ELR (cell line): ENCODE measurements around the gene NEMP2.

Source experiments
- DNase-seq: peaks from one replicate; pipeline ENCODE4 v3.0.0-alpha.2; 2015; ENCODE audit warnings: low read depth

The NEMP2 gene

GRCh38 chr2:190554357-190555006, 20.0 kb upstream of the NEMP2 start:
- no peak for DNase-seq

- no peak for DNase-seq
Observed at GRCh38 chr2:190553254-190553653, 18.7 kb upstream of the NEMP2 start.

- DNase-seq: no peak
Observed at GRCh38 chr2:190551928-190552327, 17.4 kb upstream of the NEMP2 start.

GRCh38 chr2:190550137-190550536, 15.6 kb upstream of the NEMP2 start:
- DNase-seq: no peak

DNA sequence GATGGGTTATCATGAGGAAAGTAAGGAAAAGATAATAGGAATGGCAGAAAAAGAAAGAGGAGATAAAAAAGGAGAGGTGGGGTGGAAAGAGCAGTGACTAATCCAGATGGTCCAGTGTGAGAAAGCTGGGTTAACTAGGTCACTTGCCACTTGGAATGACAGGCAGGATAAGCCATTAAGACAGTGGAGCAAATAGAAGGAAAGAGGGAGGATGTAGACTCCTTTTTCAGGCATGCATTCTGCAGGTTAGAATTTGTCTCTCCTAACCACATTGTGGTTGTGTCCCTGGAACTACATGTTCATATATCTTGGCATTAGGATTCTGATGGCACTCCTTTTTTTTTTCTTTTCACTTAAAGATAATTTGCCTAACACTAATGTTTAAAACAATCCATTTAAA, 13.4 kb upstream of the NEMP2 start:
- DNase-seq: no peak

GRCh38 chr2:190546734-190547133, 12.2 kb upstream of the NEMP2 start:
- no peak for DNase-seq

DNA sequence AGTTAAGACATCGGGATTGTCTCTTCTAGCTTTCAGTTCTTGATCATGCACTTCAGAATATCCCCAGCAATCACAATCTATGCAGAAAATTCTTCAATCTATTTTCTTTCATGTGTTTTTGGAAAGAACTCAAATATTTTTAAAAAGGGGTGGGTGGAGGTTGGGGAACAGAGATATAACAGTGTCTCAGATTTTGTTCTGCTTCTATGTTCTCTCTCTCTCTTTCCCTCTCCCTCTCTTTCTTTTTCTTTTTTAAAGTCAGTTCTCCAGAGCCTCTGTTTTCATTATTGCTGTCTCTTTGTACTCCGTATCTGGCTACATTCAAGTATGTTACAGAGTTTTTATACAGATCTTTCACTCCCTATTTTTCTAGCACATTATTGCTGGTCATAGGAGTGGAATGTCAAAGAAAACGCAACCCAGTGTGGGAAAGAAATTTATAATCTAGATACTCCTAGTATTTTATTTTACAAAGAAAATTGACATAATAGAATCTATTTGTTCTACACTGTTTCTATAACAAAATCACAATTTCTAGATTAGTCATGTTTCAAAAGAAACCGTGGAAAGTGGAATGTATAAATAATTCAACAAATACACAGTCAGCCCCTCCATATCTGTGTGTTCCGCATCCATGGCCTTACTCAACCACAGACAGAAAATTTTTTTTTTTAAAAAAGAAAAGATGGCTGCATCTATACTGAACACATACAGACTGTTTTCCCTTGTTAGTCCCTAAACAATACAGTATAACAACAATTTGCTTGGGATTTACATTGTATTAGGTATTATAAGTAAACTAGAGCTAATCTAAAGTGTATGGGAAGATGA, 11.2 kb upstream of the NEMP2 start:
- no peak for DNase-seq

DNA sequence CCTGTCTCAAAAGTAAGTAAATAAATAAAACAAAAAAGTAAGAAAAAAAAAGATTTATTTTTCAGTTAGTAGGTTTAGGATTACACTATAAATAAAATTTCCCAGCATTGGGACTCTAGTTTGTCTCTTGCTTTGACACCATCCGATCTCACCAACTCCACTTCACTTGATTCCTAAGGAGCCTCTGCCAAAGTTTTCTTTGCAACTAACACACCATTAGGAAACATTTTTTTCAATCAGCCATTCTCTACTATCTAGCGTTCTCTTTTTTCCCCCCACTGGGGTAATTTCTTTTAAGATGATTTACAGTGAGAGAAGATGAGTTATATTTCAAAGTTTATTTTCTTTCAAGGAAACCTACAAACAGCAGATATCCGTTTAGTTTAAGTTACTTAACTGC, 10.6 kb upstream of the NEMP2 start:
- DNase-seq: no peak

DNA sequence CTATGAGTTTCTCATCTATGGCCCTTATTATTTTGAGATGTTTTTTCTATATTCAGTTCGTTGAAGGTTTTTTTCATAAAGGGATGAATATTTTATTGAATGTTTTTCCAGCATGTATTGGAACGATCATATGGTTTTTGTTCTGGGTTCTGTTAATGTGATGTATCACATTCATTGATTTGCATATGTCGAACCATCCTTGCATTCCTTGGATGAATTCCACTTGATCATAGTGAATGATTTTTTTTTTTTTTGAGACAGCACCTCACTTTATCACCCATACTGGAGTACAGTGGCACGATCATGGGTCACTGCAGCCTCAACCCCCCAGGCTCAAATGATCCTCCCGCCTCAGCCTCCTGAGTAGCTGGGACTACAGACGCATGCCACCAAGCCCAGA, 5.5 kb upstream of the NEMP2 start:
- DNase-seq: no peak

DNA sequence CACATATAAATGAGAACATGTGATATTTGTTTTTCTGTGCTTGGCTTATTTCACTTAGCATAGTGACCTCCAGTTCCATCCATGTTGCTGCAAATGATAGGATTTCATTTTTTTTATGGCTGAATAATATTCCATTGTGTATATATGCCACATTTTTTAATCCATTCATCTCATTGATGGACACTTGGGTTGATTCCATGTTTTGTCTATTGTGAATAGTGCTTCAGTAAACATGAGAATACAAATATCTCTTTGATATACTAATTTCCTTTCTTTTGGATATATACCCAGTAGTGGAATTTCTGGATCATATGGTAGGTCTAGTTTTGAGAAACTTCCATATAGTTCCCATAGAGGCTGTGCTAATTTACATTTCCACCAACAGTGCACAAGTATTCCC, 3.7 kb upstream of the NEMP2 start:
- DNase-seq: no peak

GRCh38 chr2:190537765-190538164, 3.2 kb upstream of the NEMP2 start:
- peak; percentile 69 for DNase-seq

GRCh38 chr2:190535586-190535985, 1.1 kb upstream of the NEMP2 start:
- DNase-seq: no peak

DNA sequence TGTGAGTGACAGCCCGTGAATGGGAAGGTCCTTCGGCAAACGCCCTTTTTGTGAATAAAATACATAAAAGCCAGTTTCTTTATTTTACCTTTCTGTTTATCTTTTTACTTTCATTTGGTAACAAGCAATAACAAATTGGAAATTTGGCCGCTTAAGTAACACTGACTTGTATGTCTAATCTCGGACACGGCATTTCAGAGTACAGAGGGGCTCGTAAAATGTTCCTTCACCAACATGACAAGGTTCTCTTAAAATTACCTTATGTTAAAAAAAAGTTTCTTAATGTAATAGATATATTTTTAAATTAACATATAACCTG, 558 bp upstream of the NEMP2 start:
- no peak for DNase-seq

DNA sequence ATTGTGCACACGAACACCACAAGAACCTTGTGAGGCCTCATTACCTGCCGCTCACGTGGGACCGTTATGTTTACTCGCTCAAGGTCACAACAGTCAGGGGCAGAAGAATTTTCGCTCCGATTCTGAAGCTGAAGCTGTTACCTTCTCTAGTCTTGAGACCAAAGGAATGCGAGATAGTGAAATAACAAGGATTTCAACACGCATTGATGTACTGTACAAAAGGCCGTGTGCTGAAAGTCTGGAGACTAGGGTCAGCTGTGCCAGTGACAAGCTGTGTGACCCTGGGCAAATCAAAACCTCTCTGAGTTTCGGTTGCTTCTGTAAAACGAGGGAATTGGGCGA, 583 bp downstream of the NEMP2 start:
- peak; percentile 46 for DNase-seq

DNA sequence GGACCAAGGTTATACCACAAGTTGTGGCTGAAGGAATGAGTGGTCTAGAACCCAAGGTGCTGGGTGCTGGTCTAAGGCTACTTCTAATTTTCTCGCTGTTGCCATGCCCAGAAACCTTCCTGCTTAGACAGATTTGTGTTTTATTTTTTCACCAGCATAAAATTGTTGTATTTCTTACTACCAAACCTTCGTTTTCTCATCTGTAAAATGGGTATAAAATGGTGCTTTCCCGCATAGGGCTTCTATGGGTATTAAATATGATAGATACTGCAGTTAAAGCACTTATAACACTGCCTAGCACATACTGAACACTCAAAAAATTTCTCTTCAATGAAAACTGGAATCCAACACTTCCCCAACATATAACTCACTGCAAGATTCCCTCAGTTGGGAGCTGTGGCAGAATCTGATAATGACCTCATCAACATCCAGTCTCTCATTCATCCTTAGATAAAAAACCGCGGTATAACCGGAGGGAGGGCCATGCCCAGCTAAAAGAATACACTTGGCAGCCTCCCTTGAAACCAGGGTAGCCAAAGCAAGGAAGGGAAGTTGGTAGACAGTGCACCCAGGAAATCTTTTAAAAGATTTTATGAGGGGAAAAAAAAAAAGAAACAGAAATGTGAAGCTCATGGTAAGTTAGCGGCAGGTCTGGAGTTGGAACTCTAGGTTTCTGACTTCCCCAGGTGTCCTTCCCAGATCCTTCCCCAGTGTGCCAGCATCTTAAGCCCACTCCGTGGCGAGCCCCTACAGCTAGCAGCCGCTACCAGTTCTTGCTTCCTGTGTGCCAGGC, 1.2 kb downstream of the NEMP2 start:
- DNase-seq: peak; percentile 52

GRCh38 chr2:190532581-190532980, 1.9 kb downstream of the NEMP2 start:
- no peak for DNase-seq

GRCh38 chr2:190530248-190530900, 4.1 kb downstream of the NEMP2 start:
- DNase-seq: no peak

DNA sequence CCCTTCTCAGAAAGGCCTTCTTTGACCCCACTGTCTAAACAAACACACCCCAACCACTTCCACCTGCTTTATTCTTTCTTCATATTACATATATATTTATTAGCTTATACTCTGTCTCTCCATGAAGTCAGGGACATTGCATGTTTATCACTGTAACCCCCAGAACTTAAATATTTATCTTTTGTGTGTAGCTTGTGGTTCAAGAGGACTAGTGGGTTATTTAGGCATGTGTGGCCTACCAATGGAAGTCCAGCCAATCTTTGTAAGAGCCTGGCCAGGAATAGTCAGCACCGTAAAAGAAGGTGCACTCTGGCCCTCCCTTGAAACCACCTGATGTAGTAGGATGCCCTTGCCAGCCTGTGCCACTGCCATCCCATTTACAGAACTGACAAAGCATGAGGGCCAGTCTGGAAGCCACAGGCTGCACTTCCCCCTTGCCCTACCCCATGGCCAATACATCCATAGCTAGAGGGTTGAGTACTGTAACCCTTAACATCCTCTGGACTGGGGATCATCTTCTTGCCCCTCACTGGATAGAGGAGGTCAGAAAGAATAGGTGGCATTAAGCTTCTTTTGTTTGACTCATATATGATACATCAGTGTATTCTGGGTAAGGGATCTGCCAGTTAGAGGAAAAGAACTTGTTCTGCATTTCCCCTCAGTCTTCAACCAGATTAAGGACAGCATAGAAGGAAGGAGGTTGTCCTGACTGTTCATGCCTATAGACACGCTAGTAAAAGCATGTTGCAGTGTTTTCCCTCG, 4.9 kb downstream of the NEMP2 start:
- DNase-seq: no peak

DNA sequence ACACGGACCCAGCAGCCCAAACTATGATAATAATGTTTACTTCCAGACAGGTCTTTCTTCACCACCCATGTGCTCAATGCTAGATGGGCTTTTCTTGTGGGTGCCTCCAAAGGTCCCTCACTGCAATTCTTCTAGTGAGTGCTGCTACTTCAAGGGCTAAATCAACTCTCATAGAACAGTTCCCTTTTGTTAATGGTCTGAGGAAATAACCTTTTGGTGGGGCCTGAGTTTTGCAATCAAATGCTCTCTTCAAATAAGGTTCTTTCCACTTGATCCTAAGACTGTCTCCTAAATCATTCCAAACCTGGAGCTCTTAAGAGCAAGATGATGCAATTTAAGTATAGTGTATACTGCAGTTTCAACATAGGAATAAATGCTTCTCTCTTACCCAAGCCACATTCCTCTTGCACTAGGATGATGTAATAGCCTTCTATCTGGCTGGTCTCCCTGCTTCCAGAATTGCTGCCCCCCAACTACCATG, 6.0 kb downstream of the NEMP2 start:
- DNase-seq: peak; percentile 22

DNA sequence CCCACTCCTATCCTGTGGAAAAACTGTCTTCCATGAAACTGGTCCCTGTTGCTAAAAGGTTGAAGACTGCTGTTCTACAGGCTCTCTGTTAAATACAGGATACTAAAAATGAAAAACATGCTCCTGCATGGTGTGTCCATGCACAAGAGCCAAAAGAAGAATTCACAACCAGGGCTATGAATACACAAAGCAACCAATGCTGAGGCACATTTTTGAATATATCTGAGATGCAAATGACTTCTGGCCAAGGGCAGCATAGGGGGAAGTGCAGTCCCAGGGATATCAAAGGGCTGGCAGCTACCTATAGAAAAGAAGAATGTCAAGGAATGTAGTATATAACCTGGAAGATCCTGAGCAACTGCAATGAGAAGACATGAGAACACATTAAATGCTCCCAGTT, 6.6 kb downstream of the NEMP2 start:
- no peak for DNase-seq

DNA sequence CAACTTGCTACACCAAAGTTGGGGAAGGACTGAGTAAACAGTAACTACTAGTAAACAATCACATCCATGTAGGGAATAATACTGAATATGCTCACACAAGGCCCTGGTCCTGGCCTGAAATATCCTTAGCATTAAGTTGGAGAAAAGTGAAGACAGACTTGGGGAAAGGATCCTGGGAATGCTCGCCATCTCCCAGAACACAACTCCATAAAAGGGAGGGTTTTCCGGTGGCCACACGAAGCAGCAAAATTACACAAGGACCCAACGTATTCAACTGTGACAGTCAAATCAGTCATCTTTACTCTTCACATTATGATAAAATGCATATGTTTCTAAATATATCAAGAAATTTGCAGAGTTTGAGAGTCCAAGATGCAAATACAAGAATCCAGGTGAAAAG, 7.3 kb downstream of the NEMP2 start:
- DNase-seq: no peak
